Breast epithelium (tissue), 3 donors: ENCODE measurements around the gene PTPRN2.

ENCODE experiments used
- CTCF ChIP-seq, 3 donors: fragments of 450-650 bp; IDR thresholded peaks; one replicate each; pipeline ENCODE4 v1.5.1; 2016 to 2017; ENCODE audit warnings: antibody characterized with exemption in 3 of 3, mild to moderate bottlenecking in 3 of 3, moderate library complexity in 3 of 3
- POLR2A ChIP-seq: fragments of 450-650 bp; IDR thresholded peaks from one replicate; pipeline ENCODE4 v1.6.1; 2016; ENCODE audit warnings: antibody characterized with exemption, mild to moderate bottlenecking, moderate library complexity

- TF ChIP-seq CTCF (IDR thresholded peaks at IDR 0.05) (no peak), POLR2A (no peak)
Measured at GRCh38 chr7:157662981-157663716, 924.5 kb downstream of the PTPRN2 start.
